GM18498 (cell line): ENCODE measurements around the gene PLEKHA5.
A peak's percentile ranks its signal among the peaks of the same experiment; 100 is the strongest.

ENCODE experiments used
- ATAC-seq: cut with Tn5 transposase; IDR thresholded peaks from one replicate; pipeline ENCODE4 v1.9.1; 2021; ENCODE audit warnings: mild to moderate bottlenecking, moderate library complexity; ENCODE audit not compliant: unreplicated experiment

The PLEKHA5 gene

DNA sequence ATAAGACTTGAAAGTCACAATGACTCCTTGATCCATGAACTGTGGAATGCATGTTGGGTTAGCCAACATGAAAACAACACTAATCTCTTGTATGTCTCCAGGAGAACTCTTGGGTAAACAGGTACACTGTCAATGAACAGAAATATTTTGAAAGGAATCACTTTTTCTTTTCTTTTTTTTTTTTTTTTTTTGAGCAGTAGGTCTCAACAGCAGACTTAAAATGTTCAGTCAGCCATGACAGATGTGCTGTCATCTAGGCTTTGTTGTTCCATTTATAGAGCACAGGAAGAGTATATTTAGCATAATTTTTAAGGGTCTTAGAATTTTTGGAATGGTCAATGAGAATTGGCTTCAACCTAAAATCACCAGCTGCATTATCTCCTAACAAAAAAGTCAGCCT is 2.3 kb upstream of the PLEKHA5 start:
- ATAC-seq, result no peak

DNA sequence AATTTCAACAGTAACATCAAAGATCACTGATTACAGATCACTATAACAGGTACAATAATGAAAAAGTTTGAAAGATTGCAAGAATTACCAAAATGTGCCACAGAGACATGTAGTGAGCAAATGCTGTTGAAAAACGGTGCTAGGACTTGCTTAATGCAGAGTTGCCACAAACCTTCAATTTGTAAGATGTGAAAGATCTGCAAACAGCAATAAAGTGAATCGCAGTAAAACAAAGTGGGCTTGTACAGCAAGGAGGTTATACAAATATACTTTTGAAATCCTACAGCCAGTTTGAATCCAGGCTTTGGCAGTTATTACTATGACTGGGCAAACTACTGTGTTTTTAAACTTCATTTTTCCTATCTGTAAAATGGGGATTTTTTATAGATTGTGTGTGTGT is 1.0 kb upstream of the PLEKHA5 start:
- ATAC-seq, result no peak

DNA sequence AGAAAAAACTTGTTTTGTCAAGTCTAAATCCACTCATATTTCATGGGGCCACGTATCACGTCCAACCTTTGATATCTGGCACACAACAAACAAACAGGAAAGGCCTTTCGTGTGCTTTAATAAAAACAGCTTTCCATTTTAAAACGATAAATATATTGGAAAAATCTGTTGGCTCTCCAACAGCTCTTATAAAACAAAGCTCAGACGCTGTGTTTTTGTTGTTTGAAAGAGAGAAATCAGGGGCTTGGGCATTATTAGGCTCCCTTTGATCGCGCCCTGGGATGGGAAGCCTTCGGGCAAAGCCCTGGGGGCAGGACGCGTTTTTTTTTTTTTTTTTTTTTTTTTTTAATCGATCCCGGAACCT is 429 bp upstream of the PLEKHA5 start:
- no peak for ATAC-seq

DNA sequence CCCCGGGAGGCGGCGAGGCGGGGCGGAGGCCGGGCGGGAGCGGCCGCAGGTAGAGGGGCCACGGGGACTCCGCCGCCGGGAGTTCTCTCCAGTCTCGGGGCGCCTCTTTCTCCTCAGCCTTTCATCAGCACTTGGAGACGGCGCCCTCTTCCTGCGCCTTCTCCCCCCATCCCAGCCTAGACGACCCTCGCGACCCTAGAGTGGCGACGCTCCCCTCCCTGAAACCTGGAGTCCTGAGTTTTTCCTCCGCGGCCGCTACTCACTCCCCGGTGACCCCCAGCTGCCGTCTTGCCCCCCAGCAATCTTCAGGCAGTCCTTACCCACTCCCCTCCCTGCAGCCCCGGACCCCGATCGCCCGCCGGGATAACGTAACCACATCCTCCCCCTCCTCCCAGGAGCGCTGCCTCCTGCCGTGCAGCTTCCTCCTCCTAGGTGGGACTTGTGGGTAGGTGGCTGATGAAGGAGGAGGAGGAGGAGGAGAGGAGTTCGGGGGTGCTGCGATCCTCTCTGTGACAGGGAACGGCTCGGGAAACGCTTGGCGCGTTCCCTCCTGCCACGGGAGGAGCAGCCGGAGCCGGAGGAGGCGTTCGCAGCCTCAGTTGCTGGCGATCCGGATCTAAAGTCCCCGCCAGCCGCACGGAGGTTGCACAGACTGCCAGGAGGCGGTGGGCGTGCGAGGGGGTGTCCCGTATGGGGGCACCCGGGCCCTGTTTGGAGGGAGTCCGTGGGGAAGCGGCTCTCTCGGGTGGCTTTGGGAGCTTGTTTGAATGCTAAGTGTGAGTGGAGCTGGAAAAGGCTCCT is 891 bp downstream of the PLEKHA5 start:
- ATAC-seq, result no peak

DNA sequence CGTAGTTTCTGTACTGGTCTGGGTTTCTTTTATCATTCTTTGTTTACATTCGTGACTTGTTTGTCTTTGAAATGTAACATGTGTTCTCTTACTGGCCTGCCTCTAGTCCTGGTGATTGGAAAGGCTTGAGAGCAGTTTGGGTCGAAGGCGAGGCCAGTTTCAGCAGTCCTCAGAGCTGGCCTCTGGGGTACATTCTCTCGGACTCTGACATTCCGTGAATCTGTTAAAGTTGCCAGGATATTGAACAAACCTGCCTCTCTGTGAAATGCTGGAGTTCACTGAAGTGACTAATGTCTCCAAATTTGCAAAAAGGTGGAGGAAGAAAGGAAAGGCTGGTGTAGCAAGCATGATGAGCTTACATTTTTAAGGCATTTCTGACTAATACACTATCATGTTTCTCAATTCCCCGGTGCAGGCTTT is 1.5 kb downstream of the PLEKHA5 start:
- no peak for ATAC-seq

DNA sequence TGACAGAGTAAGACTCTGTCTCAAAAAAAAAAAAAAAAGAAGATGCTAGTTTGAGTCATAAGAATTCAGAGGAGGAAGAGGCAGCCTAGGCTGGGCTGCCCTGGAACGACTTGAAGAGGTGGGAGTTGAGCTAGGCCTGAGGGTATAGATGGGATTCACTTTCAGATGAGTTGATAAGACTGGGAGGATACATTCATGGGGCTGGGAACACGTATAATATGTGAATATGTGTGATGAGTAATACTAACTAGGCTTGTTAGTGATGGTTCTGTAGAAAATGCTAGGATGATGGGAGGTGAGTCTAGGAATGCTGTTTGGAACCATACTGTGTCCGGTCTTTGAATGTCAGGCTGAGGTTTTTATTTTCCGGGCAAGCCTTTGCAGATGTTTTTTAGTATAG is 9.0 kb downstream of the PLEKHA5 start:
- ATAC-seq, result no peak

DNA sequence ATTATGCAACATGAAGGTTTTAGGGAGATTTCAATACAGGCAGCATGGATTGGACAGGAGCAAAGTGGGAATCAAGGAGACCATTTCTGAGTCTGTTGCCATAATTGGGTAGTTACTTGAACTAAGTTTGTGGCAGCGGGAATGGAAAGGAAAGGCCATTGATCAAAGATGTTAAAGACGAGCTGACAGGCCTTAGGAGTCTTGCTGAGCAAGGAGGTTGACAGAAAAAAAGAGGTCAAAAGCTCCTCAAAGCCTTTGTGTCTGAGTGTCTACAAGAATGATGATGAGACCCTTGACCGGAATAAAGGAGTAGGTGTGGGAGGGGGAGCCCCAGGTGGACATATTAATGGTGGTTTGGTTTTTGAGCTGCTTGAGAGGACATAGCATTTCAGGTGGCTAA is 9.4 kb downstream of the PLEKHA5 start:
- no peak for ATAC-seq

DNA sequence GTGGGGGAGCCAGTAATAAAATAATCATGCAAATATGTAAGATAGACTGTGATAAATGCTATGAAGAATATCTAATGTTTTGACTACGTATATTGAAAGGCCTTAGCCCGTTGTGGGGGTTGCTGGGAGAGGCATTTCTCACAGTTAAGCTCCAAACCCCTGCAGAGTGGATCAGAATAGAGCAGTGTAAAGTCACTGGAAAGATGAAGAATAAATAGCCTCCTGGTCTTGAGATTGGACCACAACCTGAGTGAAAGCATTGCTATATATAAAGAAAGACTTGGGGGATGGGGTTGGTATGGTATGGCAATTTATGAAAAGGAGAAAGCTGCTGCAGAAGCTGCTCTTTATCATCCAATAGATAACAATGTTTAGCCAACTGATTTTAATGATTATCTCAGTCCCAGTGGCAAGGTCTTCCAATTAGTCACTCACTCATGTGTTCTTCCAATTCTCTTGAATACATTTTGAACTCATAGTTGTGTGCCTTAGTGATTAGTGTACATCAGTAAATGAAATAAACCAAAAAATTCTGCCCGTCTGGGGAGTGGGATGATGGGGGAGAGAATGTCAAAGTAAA is 10.2 kb downstream of the PLEKHA5 start:
- ATAC-seq, result no peak

DNA sequence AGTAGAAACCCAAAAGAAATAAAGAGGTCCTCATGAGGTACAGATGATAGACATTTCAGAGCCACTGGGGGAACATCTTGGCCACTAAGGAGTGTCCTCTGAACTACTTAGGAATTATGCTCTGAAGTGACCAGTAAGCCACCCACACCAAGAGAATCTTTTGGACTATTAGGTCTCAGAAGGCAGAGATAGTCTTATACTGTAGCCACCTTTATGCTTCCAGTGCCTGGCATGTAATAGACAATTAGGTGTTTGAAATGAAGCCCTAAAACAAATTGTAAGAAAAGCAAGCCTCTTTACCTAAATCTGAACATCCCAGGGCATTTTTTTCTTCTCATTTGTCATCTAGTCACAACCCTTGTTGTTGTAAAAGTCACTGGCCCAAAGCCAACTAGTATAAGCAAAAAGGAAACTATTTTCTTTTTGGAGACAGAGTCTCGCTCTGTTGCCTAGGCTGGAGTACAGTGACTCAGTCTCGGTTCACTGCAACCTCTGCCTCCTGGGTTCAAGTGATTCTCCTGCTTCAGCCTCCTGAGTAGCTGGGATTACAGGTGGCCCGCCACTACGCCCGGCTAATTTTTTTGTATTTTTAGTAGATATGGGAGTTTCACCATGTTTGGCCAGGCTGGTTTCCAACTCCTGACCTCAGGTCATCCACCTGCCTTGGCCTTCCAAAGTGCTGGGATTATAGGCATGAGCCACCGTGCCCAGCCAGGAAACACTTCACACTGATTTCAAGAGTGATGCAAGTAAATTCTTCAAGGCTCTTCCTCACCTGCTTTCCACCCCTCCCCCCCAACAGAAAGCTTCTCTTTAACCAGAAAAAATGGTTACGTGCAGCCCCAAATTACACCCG is 11.1 kb downstream of the PLEKHA5 start:
- ATAC-seq, result no peak

DNA sequence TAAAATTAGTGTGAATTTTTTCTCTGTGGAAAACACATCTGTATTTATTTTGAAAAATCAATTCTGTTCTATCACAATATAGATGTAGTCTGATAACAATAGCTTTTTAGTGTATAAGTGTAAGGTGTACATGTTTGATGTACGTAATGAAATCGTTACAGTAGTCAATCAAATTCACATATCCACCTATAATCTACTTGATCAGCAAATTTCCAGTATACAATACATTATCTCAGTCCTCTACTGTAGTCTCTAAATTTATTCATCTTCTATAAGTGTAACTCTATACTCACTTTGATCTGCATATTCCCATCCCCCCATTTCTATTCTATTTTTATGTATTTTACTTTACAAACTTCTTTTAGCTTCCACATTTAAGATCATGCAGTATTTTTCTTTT is 13.0 kb downstream of the PLEKHA5 start:
- no peak for ATAC-seq

DNA sequence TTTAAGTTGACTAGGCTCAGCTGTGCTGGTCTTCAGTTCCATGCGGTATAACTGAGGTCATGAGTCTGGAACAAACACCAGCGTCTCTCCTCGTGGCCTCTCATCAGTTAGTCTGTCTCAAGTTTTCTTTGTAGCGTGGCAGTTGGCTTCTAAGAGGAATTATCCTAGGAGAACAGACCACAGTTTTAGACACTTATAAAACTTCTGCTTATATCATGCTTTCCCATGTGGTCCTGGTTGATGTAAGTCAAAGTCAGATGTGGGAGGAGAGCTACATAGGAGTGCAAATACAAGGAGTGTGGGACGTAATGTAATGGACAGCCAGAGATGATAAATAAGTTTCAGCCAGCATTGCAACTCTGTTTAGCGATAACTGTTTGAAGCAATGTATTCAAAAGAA is 14.8 kb downstream of the PLEKHA5 start:
- ATAC-seq, result no peak

DNA sequence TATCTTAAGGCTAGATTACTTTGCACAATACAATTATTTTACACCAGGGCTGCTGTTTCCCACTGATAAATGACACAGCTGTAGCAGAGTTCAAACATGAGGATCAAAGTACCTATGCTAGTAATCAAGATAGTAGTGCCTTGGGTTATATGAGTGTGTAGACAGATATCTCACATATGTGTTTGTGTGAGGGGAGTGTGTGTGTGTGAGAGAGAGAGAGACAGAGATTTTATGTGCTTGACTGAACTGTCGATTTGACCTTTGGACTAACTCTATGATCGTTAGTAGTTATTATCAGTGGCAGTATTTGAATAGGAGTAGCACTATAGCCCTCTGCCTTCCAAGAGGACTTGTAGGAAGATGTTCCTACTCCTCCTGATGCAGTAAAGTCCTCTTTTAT is 15.5 kb downstream of the PLEKHA5 start:
- no peak for ATAC-seq

DNA sequence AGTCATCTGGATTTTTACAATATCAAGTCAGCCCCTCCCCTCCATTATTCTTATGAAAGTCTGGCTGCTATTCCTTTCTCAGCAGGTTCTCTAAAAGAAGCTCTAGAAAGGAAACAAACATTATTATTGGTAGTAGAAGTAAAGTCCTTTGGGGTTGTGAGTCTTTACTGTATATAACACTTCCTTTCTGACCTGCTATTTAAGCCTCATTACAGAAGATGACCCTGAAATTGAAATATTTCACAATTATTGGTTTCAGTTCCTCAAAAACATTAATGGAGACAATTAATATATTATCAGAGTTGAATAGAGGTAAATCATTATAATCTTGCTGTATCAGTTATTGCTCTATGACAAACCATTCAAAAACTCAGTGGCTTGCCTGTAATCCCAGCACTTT is 19.3 kb downstream of the PLEKHA5 start:
- peak; percentile 48 for ATAC-seq

DNA sequence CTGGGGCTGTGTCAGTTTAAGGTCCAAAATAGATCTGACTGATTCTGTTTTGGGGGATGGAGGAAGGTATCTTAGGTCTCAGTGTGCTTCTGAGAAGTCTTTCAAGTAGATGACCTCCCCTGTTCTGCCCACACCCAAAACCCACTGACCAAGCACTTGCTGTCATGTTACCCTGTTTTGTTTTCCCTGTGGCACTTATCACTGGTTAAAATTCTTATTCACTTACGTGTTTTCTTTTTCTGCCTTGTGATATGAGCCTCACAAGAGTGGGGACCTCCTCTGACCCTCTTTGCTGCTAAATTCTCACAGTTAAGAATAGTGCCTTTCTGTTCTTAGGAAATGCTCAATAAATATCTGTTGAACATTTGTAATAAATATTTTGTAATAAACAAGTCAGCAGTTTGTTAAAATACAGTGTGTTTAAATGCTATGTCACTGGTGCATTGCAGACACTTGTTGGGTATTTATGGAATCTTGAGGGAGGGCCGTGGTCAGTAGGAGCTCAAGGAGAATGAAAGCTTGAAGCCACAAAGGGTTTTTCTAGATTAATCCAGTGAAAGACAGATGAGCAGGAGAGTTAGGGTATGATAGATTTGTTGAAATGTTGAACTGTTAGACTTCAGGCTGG is 20.9 kb downstream of the PLEKHA5 start:
- no peak for ATAC-seq

DNA sequence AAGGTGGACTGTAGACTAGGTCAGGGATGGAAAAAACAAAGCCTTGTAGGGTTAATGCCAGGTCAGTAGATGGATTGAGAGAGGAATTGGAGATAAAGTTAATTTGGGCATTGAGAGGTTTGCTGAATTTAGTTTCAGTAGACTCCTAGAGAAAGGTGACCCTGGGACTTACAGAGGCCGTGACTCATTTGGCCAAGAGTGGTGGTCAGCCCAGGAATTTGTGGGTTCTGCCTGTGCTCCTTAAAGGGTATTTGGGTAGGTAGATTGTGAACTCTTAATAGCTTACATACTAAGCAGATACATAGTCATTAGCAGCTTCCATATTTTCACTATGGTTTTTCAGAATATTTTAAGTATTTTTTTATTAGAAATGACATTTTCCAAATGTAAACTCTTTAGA is 21.8 kb downstream of the PLEKHA5 start:
- ATAC-seq, result no peak

DNA sequence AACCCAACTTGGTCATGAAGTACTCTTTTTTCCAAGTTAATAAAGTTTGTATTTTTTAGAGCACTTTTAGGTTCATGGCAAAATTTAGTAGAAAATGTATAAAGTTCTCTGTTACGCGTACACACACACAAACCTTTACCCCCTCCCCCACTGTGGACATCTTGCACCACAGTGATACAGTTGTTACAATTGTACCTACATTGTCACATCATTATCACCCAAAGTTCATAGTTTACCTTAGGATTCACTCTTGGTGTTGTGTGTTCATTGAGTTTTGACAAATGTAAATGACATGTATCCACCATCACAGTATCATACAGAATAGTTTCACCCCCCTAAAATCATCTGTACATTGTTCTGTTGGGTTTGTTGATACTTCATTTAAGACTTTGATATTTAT is 23.9 kb downstream of the PLEKHA5 start:
- ATAC-seq, result no peak

DNA sequence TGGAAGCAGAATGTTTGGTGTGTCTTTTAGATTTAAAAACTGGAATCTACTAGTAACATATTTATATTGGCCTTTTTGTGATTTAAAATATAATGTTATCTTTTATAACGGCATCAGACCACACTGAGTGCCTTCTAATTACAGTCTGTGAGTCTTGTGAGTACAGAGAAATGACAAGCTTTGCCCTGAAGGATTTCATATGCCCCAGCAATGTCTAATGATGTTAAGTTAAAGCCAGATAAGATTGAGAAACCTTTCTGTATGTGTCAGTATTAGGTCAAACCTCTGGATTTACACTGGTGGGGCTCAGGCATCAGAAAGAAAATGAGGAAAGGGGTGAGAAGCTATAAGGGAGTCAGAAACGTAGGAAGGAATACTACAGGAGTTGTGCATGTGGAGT is 25.2 kb downstream of the PLEKHA5 start:
- no peak for ATAC-seq

DNA sequence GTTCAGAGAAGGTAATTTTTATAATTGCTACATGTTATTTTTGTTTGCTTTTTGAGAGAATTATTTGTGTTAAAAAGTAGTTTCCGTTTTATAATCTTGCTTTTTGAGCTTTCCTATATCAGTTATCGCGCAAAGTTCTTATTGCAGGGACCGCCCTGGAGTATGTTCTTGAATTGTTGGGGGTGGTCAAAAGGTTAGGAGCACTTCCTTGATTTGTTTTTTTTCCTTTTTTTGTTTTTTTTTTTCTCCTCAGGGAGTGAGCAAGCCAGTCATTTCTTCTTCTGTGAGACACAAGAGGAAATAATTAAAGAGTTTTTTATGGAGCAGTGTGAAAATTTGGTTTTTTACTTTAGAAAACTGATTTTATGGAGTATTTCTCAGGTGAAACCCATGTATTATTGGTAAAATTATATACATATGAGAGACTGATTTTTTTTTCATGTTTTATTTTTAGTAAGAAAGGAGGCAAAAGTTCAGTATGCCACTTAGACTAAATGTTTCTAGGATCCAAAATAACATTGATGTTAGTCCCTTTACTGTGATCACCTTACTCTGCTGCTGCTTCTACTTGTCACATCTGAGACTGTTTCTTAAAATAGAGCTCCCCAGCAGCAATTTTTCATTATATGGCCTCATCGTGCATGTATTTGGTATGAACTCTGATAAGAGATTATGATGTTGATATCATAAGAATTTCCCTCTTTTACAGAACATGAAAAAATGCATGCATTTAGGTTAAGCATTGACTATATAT is 26.6 kb downstream of the PLEKHA5 start:
- ATAC-seq, result no peak

DNA sequence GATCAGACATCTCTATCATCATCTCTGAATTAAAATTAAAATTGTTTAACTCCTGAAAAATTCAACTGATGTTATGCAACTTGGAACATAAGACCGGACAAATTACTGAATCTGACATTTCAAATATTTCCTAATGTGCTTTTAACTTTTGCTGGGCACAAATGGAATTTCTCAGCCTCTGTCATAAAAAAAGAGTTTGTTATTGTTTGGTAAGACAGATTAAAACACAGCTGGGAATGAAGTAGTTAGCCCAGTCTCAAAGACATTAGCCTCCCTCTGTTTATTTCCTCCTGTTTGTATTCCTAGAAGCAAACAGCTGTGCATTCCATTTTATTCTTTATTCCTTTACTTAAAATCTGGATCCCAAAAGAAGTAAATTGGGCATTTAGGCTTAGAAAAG is 29.4 kb downstream of the PLEKHA5 start:
- ATAC-seq, result no peak

DNA sequence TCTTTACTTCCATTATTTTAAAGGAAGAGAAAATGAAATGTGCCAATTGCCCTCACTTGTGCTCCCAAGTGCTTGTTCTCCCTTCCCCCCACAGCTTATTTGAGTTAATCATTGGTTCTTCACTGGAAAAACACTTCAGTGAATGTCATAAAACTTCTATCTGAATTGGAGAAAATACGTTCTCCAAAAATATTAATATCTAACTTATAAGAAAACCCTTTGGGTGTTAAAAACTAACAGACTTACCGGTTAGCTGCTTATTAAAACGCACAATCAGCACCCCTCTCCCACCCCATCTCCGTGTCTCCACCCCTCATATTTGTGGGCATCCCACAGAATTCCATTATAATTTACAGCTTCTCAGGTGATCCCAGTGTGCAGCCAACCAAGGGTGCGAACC is 31.7 kb downstream of the PLEKHA5 start:
- ATAC-seq, result no peak

DNA sequence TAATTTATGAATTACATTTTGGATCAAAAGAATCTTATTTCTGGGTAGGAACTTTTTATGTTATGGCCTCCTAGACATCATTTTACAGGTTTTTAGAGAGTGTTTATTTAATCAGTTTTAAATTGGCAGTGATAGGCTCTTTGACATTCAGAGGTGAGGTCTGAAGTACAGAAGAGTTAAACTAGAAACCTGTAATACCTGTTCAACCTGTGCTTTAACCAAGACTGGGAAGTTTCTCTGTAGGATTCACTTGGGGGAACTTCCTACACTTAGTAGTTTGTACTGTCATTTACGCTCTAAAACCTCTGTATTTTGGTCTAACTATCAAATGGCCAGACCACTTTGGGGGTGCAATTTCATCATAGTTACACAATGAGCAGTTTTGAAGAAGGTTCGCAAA is 35.9 kb downstream of the PLEKHA5 start:
- no peak for ATAC-seq
